Measurements from ENCODE around the gene PDLIM4. TPM values are rescaled to one million over a fixed set of nuclear protein-coding genes. Genes with fewer than 3 reads are reported as not detected.

Gene PDLIM4
- total RNA-seq, 2 experiments from 2014 or later: not detected

- Histone ChIP-seq H3K4me2 (ENCODE audit: low read length) (no peak overlapping the region), H4K20me1 (ENCODE audit: insufficient read depth, low read length) (no peaks in the 10 kb centered on the region), H3K27ac (ENCODE audit: low read depth, low read length, poor library complexity, severe bottlenecking) (no peak overlapping the region), H3K36me3 (ENCODE audit: insufficient read depth, low read length) (no peaks in the 10 kb centered on the region), H3K79me2 (ENCODE audit: insufficient read depth, low read depth, low read length) (no peaks in the 10 kb centered on the region), H3K4me1 (ENCODE audit: insufficient read depth, low read length, poor library complexity, severe bottlenecking) (no peaks in the 10 kb centered on the region), H3K4me3 (ENCODE audit: low read depth, low read length, poor library complexity, severe bottlenecking) (no peak overlapping the region), H3K9me2 (ENCODE audit: insufficient read depth, low read length) (no peaks in the 10 kb centered on the region), H2AFZ (ENCODE audit: low read length) (no peak overlapping the region), H3K9me3 (ENCODE audit: low read length) (no peaks in the 10 kb centered on the region)
- intact Hi-C loops (cut with micrococcal nuclease; ENCODE audit: unreplicated experiment): no loop called here
- no peak for DNase-seq (ENCODE audit: low spot score)
- TF ChIP-seq EZH2phosphoT487 (IDR thresholded peaks at IDR 0.05; ENCODE audit: borderline replicate concordance, low read depth, low read length) (no peak), CTCF (conservative IDR thresholded peaks at IDR 0.05; ENCODE audit: low read length) (no peak)
- CTCF ChIA-PET (ENCODE audit: unreplicated experiment): no interaction called here
- POLR2A ChIA-PET: no interaction called here
- BruUV-seq (replicated peaks): no TSS peak
These were observed 58.1 kb downstream of the PDLIM4 start for GRCh38 chr5:132315529-132316067.

- Histone ChIP-seq H3K27ac (ENCODE audit: low read depth, low read length, poor library complexity, severe bottlenecking) (no peak overlapping the region), H3K4me3 (ENCODE audit: low read depth, low read length, poor library complexity, severe bottlenecking) (no peak overlapping the region), H3K9me3 (ENCODE audit: low read length) (no peaks in the 10 kb centered on the region), H3K4me1 (ENCODE audit: insufficient read depth, low read length, poor library complexity, severe bottlenecking) (no peaks in the 10 kb centered on the region), H3K4me2 (ENCODE audit: low read length) (no peak overlapping the region), H3K36me3 (ENCODE audit: insufficient read depth, low read length) (no peaks in the 10 kb centered on the region), H3K79me2 (ENCODE audit: insufficient read depth, low read depth, low read length) (no peaks in the 10 kb centered on the region), H3K9me2 (ENCODE audit: insufficient read depth, low read length) (no peaks in the 10 kb centered on the region), H4K20me1 (ENCODE audit: insufficient read depth, low read length) (no peaks in the 10 kb centered on the region), H2AFZ (ENCODE audit: low read length) (no peak overlapping the region)
- BruUV-seq (replicated peaks): no TSS peak
- no peak for TF ChIP-seq CTCF (conservative IDR thresholded peaks at IDR 0.05; ENCODE audit: low read length)
- no peak for TF ChIP-seq EZH2phosphoT487 (IDR thresholded peaks at IDR 0.05; ENCODE audit: borderline replicate concordance, low read depth, low read length)
- intact Hi-C loops (cut with micrococcal nuclease; ENCODE audit: unreplicated experiment): no loop called here
- ChIA-PET POLR2A (interaction anchor here (0.9 kb wide), 1 partner anchor 14 kb away, joined by 4 read pairs; no protein-coding TSS in a partner anchor), CTCF (ENCODE audit: unreplicated experiment) (no interaction called here)
- no peak for DNase-seq (ENCODE audit: low spot score)
These were observed 62.5 kb downstream of the PDLIM4 start for GRCh38 chr5:132319975-132320374.

- H3K79me2 ChIP-seq (ENCODE audit: insufficient read depth, low read depth, low read length): no peaks in the 10 kb centered on the region
- no peak overlapping the region for H3K4me3 ChIP-seq (ENCODE audit: low read depth, low read length, poor library complexity, severe bottlenecking)
- no peak for TF ChIP-seq EZH2phosphoT487 (IDR thresholded peaks at IDR 0.05; ENCODE audit: borderline replicate concordance, low read depth, low read length)
- TF ChIP-seq CTCF (conservative IDR thresholded peaks at IDR 0.05; ENCODE audit: low read length): no peak
- ChIA-PET CTCF (ENCODE audit: unreplicated experiment) (no interaction called here), POLR2A (no interaction called here)
- H2AFZ ChIP-seq (ENCODE audit: low read length): no peak overlapping the region
- intact Hi-C loops (cut with micrococcal nuclease; ENCODE audit: unreplicated experiment): no loop called here
- no peaks in the 10 kb centered on the region for H3K36me3 ChIP-seq (ENCODE audit: insufficient read depth, low read length)
- H3K4me1 ChIP-seq (ENCODE audit: insufficient read depth, low read length, poor library complexity, severe bottlenecking): no peaks in the 10 kb centered on the region
- H3K9me3 ChIP-seq (ENCODE audit: low read length): no peaks in the 10 kb centered on the region
- no TSS peak for BruUV-seq (replicated peaks)
- no peaks in the 10 kb centered on the region for H4K20me1 ChIP-seq (ENCODE audit: insufficient read depth, low read length)
- no peak overlapping the region for H3K27ac ChIP-seq (ENCODE audit: low read depth, low read length, poor library complexity, severe bottlenecking)
- DNase-seq (ENCODE audit: low spot score): no peak
- no peaks in the 10 kb centered on the region for H3K9me2 ChIP-seq (ENCODE audit: insufficient read depth, low read length)
- no peak overlapping the region for H3K4me2 ChIP-seq (ENCODE audit: low read length)
These were observed 63.7 kb downstream of the PDLIM4 start for GRCh38 chr5:132321109-132321721.

Measured in OCI-LY7 (cell line).